Endothelial cell of umbilical vein (primary cell): ENCODE measurements around the gene BAD. TPM values are rescaled to one million over a fixed set of nuclear protein-coding genes. Genes with fewer than 3 reads are reported as not detected.

Source experiments
- BruUV-seq: library from RNA; stranded (reverse); fragments of 400-500 nt; replicated peaks from 2 replicates; lab custom pipeline; 2021; lab: Mats Ljungman, UMichigan
- CTCF ChIA-PET: fragments of 300-600, 350-600 bp; sonication (Branson Sonifier 250); formaldehyde crosslinking; loops from one replicate; lab custom pipeline; 2021; ENCODE audit warnings: antibody characterized with exemption, inconsistent platforms; lab: Charles Lee
- POLR2A ChIA-PET: fragments of 300-600, 350-600 bp; sonication (Branson Sonifier 250); formaldehyde crosslinking; loops from one replicate; lab custom pipeline; 2021; ENCODE audit warnings: antibody characterized with exemption, inconsistent platforms; lab: Charles Lee
- DNase-seq: peaks from one replicate; pipeline ENCODE4 v3.0.0-alpha.2; 2011; ENCODE audit warnings: low read depth, low spot score
- FAIRE-seq: peaks from 2 replicates; lab custom pipeline; 2011; peaks lifted over from hg19 to GRCh38; lab: Jason Lieb, UNC
- H2AFZ ChIP-seq: 2 replicates; pipeline ENCODE4 v1.6.0; 2012; ENCODE audit warnings: low read depth, low read length, control low read depth, inconsistent platforms
- H3K27ac ChIP-seq: 2 replicates; pipeline ENCODE4 v1.5.1; 2011; ENCODE audit warnings: low read depth, mild to moderate bottlenecking, control low read depth, low read length, moderate library complexity; ENCODE audit not compliant: insufficient read depth
- H3K27me3 ChIP-seq, 2 experiments: 2 replicates each; pipeline versions ENCODE4 v1.6.0 to v1.6.1; 2011; ENCODE audit warnings: low read length in 2 of 2, mixed read lengths in 1 of 2; ENCODE audit not compliant: control insufficient read depth in 2 of 2, insufficient read depth in 2 of 2
- H3K36me3 ChIP-seq, 2 experiments: 2 replicates in 1 of 2; 3 replicates in 1 of 2; pipeline ENCODE4 v1.5.1; 2011; ENCODE audit warnings: low read length in 2 of 2, mild to moderate bottlenecking in 1 of 2, moderate library complexity in 1 of 2; ENCODE audit not compliant: control insufficient read depth in 2 of 2, insufficient read depth in 2 of 2; ENCODE audit errors: extremely low read depth in 1 of 2
- H3K4me1 ChIP-seq: 3 replicates; pipeline ENCODE4 v1.5.1; 2011; ENCODE audit warnings: mild to moderate bottlenecking, low read length; ENCODE audit not compliant: control insufficient read depth, insufficient read depth; ENCODE audit errors: extremely low read depth
- H3K4me2 ChIP-seq: 2 replicates; pipeline ENCODE4 v1.6.1; 2011; ENCODE audit warnings: low read length, control low read depth, mixed read lengths; ENCODE audit not compliant: insufficient read depth
- H3K4me3 ChIP-seq, 3 experiments: fragments of 200-600 bp in 1 of 3; sonication (generic), shearing (Covaris generic) in 1 of 3; replicated peaks in 1 of 3; 2 replicates each; pipeline ENCODE4 v1.5.1; 2011 to 2016; ENCODE audit warnings: control low read depth in 3 of 3, low read length in 3 of 3, mild to moderate bottlenecking in 2 of 3, inconsistent platforms in 1 of 3, low read depth in 1 of 3, moderate library complexity in 1 of 3; ENCODE audit not compliant: insufficient read depth in 1 of 3
- H3K79me2 ChIP-seq: 2 replicates; pipeline ENCODE4 v1.6.0; 2012; ENCODE audit warnings: low read length, inconsistent platforms; ENCODE audit not compliant: control insufficient read depth, insufficient read depth
- H3K9ac ChIP-seq: replicated peaks from 2 replicates; pipeline ENCODE3; 2011; ENCODE audit warnings: low read length, control low read depth; ENCODE audit not compliant: insufficient read depth; ENCODE audit errors: extremely low read depth
- H3K9me1 ChIP-seq: replicated peaks from 3 replicates; pipeline ENCODE4 v1.6.0; 2011; ENCODE audit warnings: mild to moderate bottlenecking, low read length; ENCODE audit not compliant: control insufficient read depth, insufficient read depth; ENCODE audit errors: extremely low read depth
- H3K9me3 ChIP-seq: replicated peaks from 2 replicates; pipeline ENCODE4 v1.5.1; 2012; ENCODE audit warnings: low read length, inconsistent platforms; ENCODE audit not compliant: control insufficient read depth, insufficient read depth
- H4K20me1 ChIP-seq: replicated peaks from 2 replicates; pipeline ENCODE3; 2011; ENCODE audit warnings: mild to moderate bottlenecking, low read length; ENCODE audit not compliant: control insufficient read depth, insufficient read depth; ENCODE audit errors: extremely low read depth
- EZH2 ChIP-seq: IDR thresholded peaks from 2 replicates; pipeline ENCODE4 v1.6.1; 2012; ENCODE audit warnings: borderline replicate concordance, low read depth, mild to moderate bottlenecking, moderate library complexity, low read length, inconsistent platforms; ENCODE audit not compliant: severe bottlenecking
- FOS ChIP-seq: IDR thresholded peaks from 2 replicates; pipeline ENCODE4 v1.6.1; 2011; ENCODE audit warnings: mild to moderate bottlenecking, low read length, moderate library complexity, borderline replicate concordance; ENCODE audit not compliant: insufficient read depth
- GATA2 ChIP-seq: IDR thresholded peaks from 2 replicates; pipeline ENCODE4 v1.7.0; 2011; ENCODE audit warnings: low read depth, mild to moderate bottlenecking, moderate library complexity, mixed read lengths, low read length; ENCODE audit not compliant: insufficient read length, insufficient read depth
- JUN ChIP-seq: IDR thresholded peaks from 2 replicates; pipeline ENCODE4 v1.6.1; 2011; ENCODE audit warnings: borderline replicate concordance, low read depth; ENCODE audit not compliant: insufficient read length, insufficient read depth
- MYC ChIP-seq: IDR thresholded peaks from one replicate; pipeline ENCODE4 v1.6.1; 2011; ENCODE audit warnings: mild to moderate bottlenecking, low read depth, low read length
- POLR2A ChIP-seq: IDR thresholded peaks from 2 replicates; pipeline ENCODE4 v1.6.1; 2012; ENCODE audit warnings: low read depth, mild to moderate bottlenecking, control low read depth, low read length
- POLR2AphosphoS5 ChIP-seq: IDR thresholded peaks from 2 replicates; pipeline ENCODE4 v1.6.1; 2012; ENCODE audit warnings: low read depth, mild to moderate bottlenecking, control low read depth, low read length, moderate library complexity; ENCODE audit not compliant: insufficient read depth
- dilution Hi-C: fragments of 300-500 bp; cut with MboI; formaldehyde crosslinking; loops from one replicate; pipeline ENCODE4 v1.15.0; 2019; ENCODE audit warnings: low sequenced_read_pairs; ENCODE audit not compliant: extremely low pct_ligation_motif_present
- intact Hi-C: fragments of 100-400 bp; cut with micrococcal nuclease; formaldehyde crosslinking; loops from one replicate; pipeline ENCODE4 v1.10.0; 2022
- polyA plus RNA-seq, 4 experiments: library from polyadenylated mRNA; depleted of rRNA in 3 of 4; stranded (reverse) in 3 of 4; unstranded in 1 of 4; fragments of >200 nt; gene quantifications; 2 replicates each; pipeline versions ENCODE4 v1.2.1 to v1.2.3, GENCODE V29; 2011 to 2012; ENCODE audit warnings: missing spikeins in 1 of 4
- total RNA-seq: library from RNA; stranded (reverse); gene quantifications from 2 replicates; pipeline ENCODE4 v1.2.3, GENCODE V29; 2021
- TF ChIP-seq, protein P1 (sequence below): IDR thresholded peaks from 2 replicates; pipeline ENCODE4 v1.6.1; 2011; ENCODE audit not compliant: insufficient read depth, insufficient read length
- TF ChIP-seq, protein P2 (sequence below), 2 donors: IDR thresholded peaks; 1 replicate in 1 of 2; 2 replicates in 1 of 2; pipeline ENCODE4 v1.5.1; 2011; ENCODE audit warnings: low read length in 2 of 2, mild to moderate bottlenecking in 2 of 2, moderate library complexity in 2 of 2, control low read depth in 1 of 2, inconsistent platforms in 1 of 2, low read depth in 1 of 2; ENCODE audit not compliant: insufficient read depth in 1 of 2; ENCODE audit errors: extremely low read depth in 1 of 2

The BAD gene
- total and polyA plus RNA-seq, 2 donors (not counting 3 experiments of a cell fraction or from before 2014, with no cell fraction given), result 65.3 to 88.0 TPM

DNA sequence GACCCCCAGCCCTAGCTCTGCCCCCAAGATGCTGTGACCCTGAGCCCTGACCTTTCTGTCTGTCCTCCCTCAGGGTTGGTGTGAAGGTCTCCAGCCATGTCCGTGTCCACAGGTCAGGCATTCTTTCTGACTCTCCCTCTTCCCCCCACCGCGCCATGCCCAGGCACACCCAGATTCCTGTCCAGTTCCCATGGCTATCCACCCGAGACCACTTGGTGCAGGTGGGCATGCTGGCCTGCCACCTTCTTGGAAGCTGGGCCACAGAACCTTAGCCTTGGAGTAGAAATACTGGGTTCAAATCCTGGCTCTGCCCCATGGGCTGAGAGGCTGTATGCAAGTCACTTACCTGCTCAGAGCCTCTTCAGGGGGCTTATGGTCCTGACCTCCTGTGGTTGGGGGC, 35.4 kb downstream of the BAD start:
- Histone ChIP-seq H3K79me2 (peaks cover 43% of the 10 kb centered on the region), H3K27ac (no peak overlapping the region), H3K4me2 (no peak overlapping the region), H4K20me1 (no peaks in the 10 kb centered on the region), H3K27me3 (no peaks in the 10 kb centered on the region), H3K4me3 (no peak overlapping the region), H3K9me1 (no peaks in the 10 kb centered on the region), H3K9ac (no peak overlapping the region), H3K9me3 (no peaks in the 10 kb centered on the region), H3K4me1 (peaks cover 34% of the 10 kb centered on the region), H2AFZ (no peak overlapping the region), H3K36me3 (peaks cover 0 to 1% of the 10 kb centered on the region in 2 experiments)
- TF ChIP-seq POLR2AphosphoS5 (no peak), MYC (no peak), POLR2A (no peak), EZH2 (no peak), JUN (no peak), GATA2 (no peak), FOS (no peak)
- TF ChIP-seq, protein P1, sequence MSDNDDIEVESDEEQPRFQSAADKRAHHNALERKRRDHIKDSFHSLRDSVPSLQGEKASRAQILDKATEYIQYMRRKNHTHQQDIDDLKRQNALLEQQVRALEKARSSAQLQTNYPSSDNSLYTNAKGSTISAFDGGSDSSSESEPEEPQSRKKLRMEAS, result no peak
- TF ChIP-seq, protein P2, sequence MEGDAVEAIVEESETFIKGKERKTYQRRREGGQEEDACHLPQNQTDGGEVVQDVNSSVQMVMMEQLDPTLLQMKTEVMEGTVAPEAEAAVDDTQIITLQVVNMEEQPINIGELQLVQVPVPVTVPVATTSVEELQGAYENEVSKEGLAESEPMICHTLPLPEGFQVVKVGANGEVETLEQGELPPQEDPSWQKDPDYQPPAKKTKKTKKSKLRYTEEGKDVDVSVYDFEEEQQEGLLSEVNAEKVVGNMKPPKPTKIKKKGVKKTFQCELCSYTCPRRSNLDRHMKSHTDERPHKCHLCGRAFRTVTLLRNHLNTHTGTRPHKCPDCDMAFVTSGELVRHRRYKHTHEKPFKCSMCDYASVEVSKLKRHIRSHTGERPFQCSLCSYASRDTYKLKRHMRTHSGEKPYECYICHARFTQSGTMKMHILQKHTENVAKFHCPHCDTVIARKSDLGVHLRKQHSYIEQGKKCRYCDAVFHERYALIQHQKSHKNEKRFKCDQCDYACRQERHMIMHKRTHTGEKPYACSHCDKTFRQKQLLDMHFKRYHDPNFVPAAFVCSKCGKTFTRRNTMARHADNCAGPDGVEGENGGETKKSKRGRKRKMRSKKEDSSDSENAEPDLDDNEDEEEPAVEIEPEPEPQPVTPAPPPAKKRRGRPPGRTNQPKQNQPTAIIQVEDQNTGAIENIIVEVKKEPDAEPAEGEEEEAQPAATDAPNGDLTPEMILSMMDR (IDR thresholded peaks at IDR 0.05; ENCODE audit: extremely low read depth in 1 of 2, insufficient read depth in 1 of 2, low read depth in 1 of 2, low read length in 2 of 2), result no peak
- no peak for DNase-seq
- POLR2A ChIA-PET, result interaction anchor here (0.6 kb wide), 1 partner anchor 478 kb away, joined by 6 read pairs; no protein-coding TSS in a partner anchor
- intact Hi-C loops, result no loop called here
- FAIRE-seq, result no peak
- BruUV-seq, result no TSS peak
- CTCF ChIA-PET, result interaction anchor here (1.1 to 4.7 kb wide), 6 partner anchors 13 to 106 kb away, joined by 3 to 60 read pairs (median 28); partner anchors contain the start of genes CATSPERZ and FERMT3
- dilution Hi-C loops, result no loop called here
